Lower leg skin (tissue), 4 donors: Measurements from ENCODE around the gene KIAA0513. TPM values are rescaled to one million over a fixed set of nuclear protein-coding genes. Genes with fewer than 3 reads are reported as not detected.

Source experiments
- DNase-seq, 2 donors: peaks; one replicate each; pipeline ENCODE4 v3.0.0-alpha.2; 2019; ENCODE audit warnings: low spot score in 2 of 2
- H3K4me3 ChIP-seq: fragments of 200-600 bp; sonication (generic); 2 replicates; pipeline ENCODE4 v1.5.1; 2017; ENCODE audit warnings: mild to moderate bottlenecking, low read depth; ENCODE audit not compliant: poor library complexity, severe bottlenecking
- CTCF ChIP-seq, 3 donors: fragments of 450-650 bp; IDR thresholded peaks; one replicate each; pipeline ENCODE4 v1.5.1; 2016; ENCODE audit warnings: antibody characterized with exemption in 3 of 3, mild to moderate bottlenecking in 3 of 3, moderate library complexity in 2 of 3
- POLR2A ChIP-seq, 2 donors: fragments of 450-650 bp; IDR thresholded peaks; one replicate each; pipeline ENCODE4 v1.6.1; 2016 to 2017; ENCODE audit warnings: antibody characterized with exemption in 2 of 2, mild to moderate bottlenecking in 1 of 2, moderate library complexity in 1 of 2
- WGBS, 2 donors: methylation state at CpG; one replicate each; pipeline ENCODE4 v1.1.5; 2018; 5-methylcytosine and 5-hydroxymethylcytosine counted together
- intact Hi-C: fragments of 100-400 bp; cut with DNase I; formaldehyde crosslinking; loops from one replicate; pipeline ENCODE4 v1.15.0; 2023; ENCODE audit warnings: low total_unique reads
- total RNA-seq, 4 donors: library from RNA; depleted of rRNA; stranded (reverse); fragments of >200 nt; gene quantifications; one replicate each; pipeline ENCODE4 v1.1.0, GENCODE V29; 2016

The KIAA0513 gene
- total RNA-seq, 4 donors from 2014 or later, result 37.5 to 48.1 (median 39.2) TPM

DNA sequence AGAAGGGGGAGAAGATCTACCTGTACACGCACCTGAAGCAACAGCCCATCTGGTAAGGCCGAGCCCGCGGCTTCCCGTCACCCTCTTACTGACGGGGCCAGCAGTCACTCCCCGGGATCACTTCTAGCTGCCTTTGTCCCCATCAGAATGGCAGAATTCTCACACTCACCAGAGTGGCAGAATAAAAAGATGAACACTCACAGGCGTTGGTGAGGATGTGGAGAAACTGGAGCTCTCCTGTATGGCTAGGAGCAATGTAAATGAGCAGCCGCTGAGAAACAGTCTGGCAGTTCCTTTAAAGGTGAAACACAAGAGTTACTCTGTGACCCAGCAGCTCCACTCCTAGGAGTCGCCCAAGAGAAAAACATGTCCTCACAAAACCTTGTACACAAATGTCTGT, 51.4 kb downstream of the KIAA0513 start:
- 90 to 94% methylated on average over 10 of the region's 10 CpGs for WGBS, 2 donors
- H3K4me3 ChIP-seq, result no peak overlapping the region
- TF ChIP-seq CTCF (IDR thresholded peaks at IDR 0.05) (no peak), POLR2A (IDR thresholded peaks at IDR 0.05) (no peak)
- intact Hi-C loops, result no loop called here
- DNase-seq, result no peak

- intact Hi-C loops, result no loop called here
- WGBS, 2 donors, result 92% methylated on average over 22 of the region's 22 CpGs
- H3K4me3 ChIP-seq, result no peak overlapping the region
- no peak for DNase-seq
- TF ChIP-seq CTCF (IDR thresholded peaks at IDR 0.05) (no peak), POLR2A (IDR thresholded peaks at IDR 0.05) (no peak)
These were observed 52.4 kb downstream of the KIAA0513 start for GRCh38 chr16:85079785-85080570.

DNA sequence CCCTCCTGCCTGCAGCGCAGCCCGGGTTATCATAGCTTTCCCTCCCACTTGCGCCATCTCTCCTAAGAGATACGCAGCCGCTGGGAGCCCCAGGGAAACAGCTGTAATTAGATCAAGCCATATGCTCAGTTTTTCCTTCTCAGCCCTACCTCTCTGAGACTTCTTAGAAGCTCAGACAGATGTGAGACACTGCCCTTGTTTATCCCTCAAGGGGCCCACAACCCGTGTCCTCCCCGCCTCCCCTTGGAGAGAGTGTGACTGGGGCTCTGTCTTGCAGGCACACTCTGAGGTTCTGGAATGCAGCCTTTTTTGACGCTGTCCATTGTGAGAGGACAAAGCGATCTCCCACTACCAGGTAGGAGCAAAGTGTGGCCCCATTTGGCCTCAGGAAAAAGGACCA, 53.4 kb downstream of the KIAA0513 start:
- no peak for DNase-seq
- TF ChIP-seq CTCF (IDR thresholded peaks at IDR 0.05) (no peak), POLR2A (IDR thresholded peaks at IDR 0.05) (no peak)
- no peak overlapping the region for H3K4me3 ChIP-seq
- WGBS, 2 donors, result 85% methylated on average over 9 of the region's 9 CpGs
- intact Hi-C loops, result no loop called here

- no peak for TF ChIP-seq POLR2A (IDR thresholded peaks at IDR 0.05)
- no peak for TF ChIP-seq CTCF (IDR thresholded peaks at IDR 0.05)
- no peak overlapping the region for H3K4me3 ChIP-seq
- peak in 1 of 2 donors; percentile 78 for DNase-seq
- WGBS, 2 donors, result 89 to 93% methylated on average over 11 to 15 of the region's 15 CpGs
- intact Hi-C loops, result no loop called here
These were observed 54.2 kb downstream of the KIAA0513 start for GRCh38 chr16:85081765-85082164.

DNA sequence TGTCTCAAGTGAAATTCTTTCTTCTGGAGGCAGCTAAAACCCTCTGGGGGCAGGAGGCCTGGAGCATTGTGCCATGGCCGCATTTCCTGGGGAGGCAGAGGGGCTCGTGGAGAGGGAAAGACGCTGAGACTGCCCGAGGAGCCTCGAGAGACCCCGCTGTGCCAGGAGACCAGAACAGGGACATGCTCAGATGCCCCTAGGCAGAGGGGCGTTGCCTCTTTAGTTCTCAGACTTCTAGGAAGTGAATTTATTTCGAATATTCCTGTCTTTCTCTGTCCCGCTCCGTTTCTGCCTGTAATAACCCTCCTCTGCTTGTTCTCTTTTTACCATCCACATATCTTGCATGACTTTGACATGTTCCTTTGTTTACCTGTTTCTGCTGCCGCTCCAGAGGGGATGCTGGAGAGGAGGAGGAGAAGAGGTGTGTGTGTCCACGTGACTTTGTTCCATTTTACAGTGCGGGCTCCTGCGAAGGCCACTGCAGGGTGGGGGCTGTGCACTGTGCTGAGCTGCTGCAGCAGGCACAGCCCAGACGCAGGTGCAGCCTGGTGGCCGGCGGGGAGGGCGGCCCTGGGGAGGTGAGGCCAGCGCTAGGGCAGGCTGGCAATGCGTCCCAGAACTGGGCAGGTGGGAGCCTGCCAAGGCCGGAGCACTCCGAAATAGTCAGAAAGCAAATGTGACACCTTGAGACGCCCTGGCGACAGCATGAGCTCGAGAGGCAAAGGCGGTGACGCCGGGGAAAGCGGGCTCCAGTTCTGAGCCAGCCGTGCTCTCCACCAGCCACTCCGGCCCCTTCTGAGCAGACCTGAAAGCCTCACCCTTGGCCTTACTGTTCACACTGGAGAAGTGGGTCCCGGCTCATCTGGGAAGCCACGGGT, 54.8 kb downstream of the KIAA0513 start:
- WGBS, 2 donors, result 51 to 56% methylated on average over 33 of the region's 33 CpGs
- peak in 1 of 2 donors; percentile 82 for DNase-seq
- intact Hi-C loops, result no loop called here
- no peak overlapping the region for H3K4me3 ChIP-seq
- TF ChIP-seq POLR2A (IDR thresholded peaks at IDR 0.05) (no peak), CTCF (IDR thresholded peaks at IDR 0.05) (no peak)
